ENCODE measurements around the gene ZNF205. TPM values are rescaled to one million over a fixed set of nuclear protein-coding genes. Genes with fewer than 3 reads are reported as not detected.
A peak's percentile ranks its signal among the peaks of the same experiment; 100 is the strongest.

ZNF205 gene
- polyA plus RNA-seq, 3 donors, result 1.0 to 6.7 (median 1.3) TPM

- Histone ChIP-seq H3K4me3 (replicated peaks in 1 of 3; ENCODE audit: low read depth in 2 of 3, low read length in 3 of 3) (no peak overlapping the region), H2AFZ (ENCODE audit: insufficient read depth, low read depth, low read length, poor library complexity, severe bottlenecking) (no peak overlapping the region), H3K79me2 (ENCODE audit: insufficient read depth, low read length) (peaks cover 39% of the 10 kb centered on the region), H3K36me3 (replicated peaks in 1 of 2; ENCODE audit: control insufficient read depth in 1 of 2, insufficient read depth in 2 of 2, low read length in 2 of 2) (peaks cover 38 to 54% of the 10 kb centered on the region in 2 donors), H4K20me1 (ENCODE audit: insufficient read depth, low read length) (peaks cover 4% of the 10 kb centered on the region), H3K4me2 (replicated peaks; ENCODE audit: extremely low read depth, low read length, poor library complexity, severe bottlenecking) (no peak overlapping the region), H3K9ac (ENCODE audit: insufficient read depth, low read length, poor library complexity, severe bottlenecking) (peak overlapping the region; percentile 21), H3K4me1 (ENCODE audit: control insufficient read depth in 1 of 2, insufficient read depth in 2 of 2, low read length in 2 of 2) (peaks cover 19 to 25% of the 10 kb centered on the region in 2 donors), H3K9me3 (replicated peaks in 1 of 2; ENCODE audit: control insufficient read depth in 1 of 2, insufficient read depth in 1 of 2, low read length in 2 of 2) (no peaks in the 10 kb centered on the region), H3K27me3 (ENCODE audit: control insufficient read depth in 2 of 2, insufficient read depth in 2 of 2, low read length in 2 of 2) (no peaks in the 10 kb centered on the region), H3K27ac (ENCODE audit: low read depth in 1 of 2, low read length in 2 of 2) (no peak overlapping the region)
- 98% methylated on average over 13 of the region's 13 CpGs for WGBS (ENCODE audit: insufficient coverage)
- Mint-ChIP-seq H3K4me1 (peaks cover 24% of the 10 kb centered on the region), H3K9me3 (no peaks in the 10 kb centered on the region), H3K27me3 (ENCODE audit: low read depth in 3 of 3) (peaks cover 0 to 2% (median 2%) of the 10 kb centered on the region in 3 donors), H3K27ac (peak overlapping the region in 1 of 7 donors; percentile 68), H3K4me3 (no peak overlapping the region), H3K36me3 (peaks cover 42 to 53% of the 10 kb centered on the region in 2 donors)
- no peak for DNase-seq
- no peak for TF ChIP-seq CTCF (IDR thresholded peaks at IDR 0.05)
- intact Hi-C loops (cut with micrococcal nuclease), result no loop called here
These were observed 24.9 kb downstream of the ZNF205 start for GRCh38 chr16:3137267-3137666.

- Histone ChIP-seq H3K9ac (ENCODE audit: insufficient read depth, low read length, poor library complexity, severe bottlenecking) (no peak overlapping the region), H3K27ac (ENCODE audit: low read depth in 1 of 2, low read length in 2 of 2) (no peak overlapping the region), H3K4me1 (ENCODE audit: control insufficient read depth in 1 of 2, insufficient read depth in 2 of 2, low read length in 2 of 2) (peaks cover 17 to 23% of the 10 kb centered on the region in 2 donors), H3K9me3 (replicated peaks in 1 of 2; ENCODE audit: control insufficient read depth in 1 of 2, insufficient read depth in 1 of 2, low read length in 2 of 2) (no peaks in the 10 kb centered on the region), H3K4me3 (replicated peaks in 1 of 3; ENCODE audit: low read depth in 2 of 3, low read length in 3 of 3) (no peak overlapping the region), H3K27me3 (ENCODE audit: control insufficient read depth in 2 of 2, insufficient read depth in 2 of 2, low read length in 2 of 2) (no peaks in the 10 kb centered on the region), H4K20me1 (ENCODE audit: insufficient read depth, low read length) (peaks cover 4% of the 10 kb centered on the region), H3K36me3 (replicated peaks in 1 of 2; ENCODE audit: control insufficient read depth in 1 of 2, insufficient read depth in 2 of 2, low read length in 2 of 2) (peaks cover 42 to 64% of the 10 kb centered on the region in 2 donors), H2AFZ (ENCODE audit: insufficient read depth, low read depth, low read length, poor library complexity, severe bottlenecking) (no peak overlapping the region), H3K4me2 (replicated peaks; ENCODE audit: extremely low read depth, low read length, poor library complexity, severe bottlenecking) (no peak overlapping the region), H3K79me2 (ENCODE audit: insufficient read depth, low read length) (peaks cover 29% of the 10 kb centered on the region)
- H3K27ac Mint-ChIP-seq, result no peak overlapping the region
- TF ChIP-seq CTCF (IDR thresholded peaks at IDR 0.05), result no peak
- no peak for DNase-seq
- H3K4me3 Mint-ChIP-seq, result no peak overlapping the region
- peaks cover 0 to 2% (median 2%) of the 10 kb centered on the region in 3 donors for H3K27me3 Mint-ChIP-seq (ENCODE audit: low read depth in 3 of 3)
- H3K36me3 Mint-ChIP-seq, result peaks cover 47 to 61% of the 10 kb centered on the region in 2 donors
- H3K9me3 Mint-ChIP-seq, result no peaks in the 10 kb centered on the region
- H3K4me1 Mint-ChIP-seq, result peaks cover 20% of the 10 kb centered on the region
- WGBS (ENCODE audit: insufficient coverage), result 86% methylated on average over 19 of the region's 21 CpGs
- intact Hi-C loops (cut with micrococcal nuclease), result no loop called here
These were observed 26.0 kb downstream of the ZNF205 start for GRCh38 chr16:3138342-3138741.
